ENCODE results near the gene VMAC.

VMAC gene

GRCh38 chr19:5934774-5935472 lies 30.3 kb downstream of the VMAC start:
- H3K36me3 ChIP-seq (ENCODE audit: control insufficient read depth in 1 of 2, insufficient read depth in 2 of 2, low read length in 2 of 2) = peaks cover 22 to 47% of the 10 kb centered on the region in 2 donors
- no peaks in the 10 kb centered on the region for H3K27me3 ChIP-seq (ENCODE audit: low read depth, low read length)
- no peaks in the 10 kb centered on the region for H3K9me3 ChIP-seq (ENCODE audit: control insufficient read depth in 1 of 2, low read length in 2 of 2)
- H3K4me3 ChIP-seq (ENCODE audit: low read depth in 1 of 2, low read length in 2 of 2) = no peak overlapping the region
- H3K4me1 ChIP-seq (ENCODE audit: control insufficient read depth in 1 of 2, insufficient read depth in 2 of 2, low read length in 2 of 2) = peaks cover 3 to 49% of the 10 kb centered on the region in 2 donors
- H3K27ac ChIP-seq (ENCODE audit: low read length) = peak overlapping the region; percentile 29

GRCh38 chr19:5935473-5936291 lies 31.0 kb downstream of the VMAC start:
- H3K9me3 ChIP-seq (ENCODE audit: control insufficient read depth in 1 of 2, low read length in 2 of 2) = no peaks in the 10 kb centered on the region
- H3K27ac ChIP-seq (ENCODE audit: low read length) = no peak overlapping the region
- H3K36me3 ChIP-seq (ENCODE audit: control insufficient read depth in 1 of 2, insufficient read depth in 2 of 2, low read length in 2 of 2) = peaks cover 22 to 48% of the 10 kb centered on the region in 2 donors
- H3K27me3 ChIP-seq (ENCODE audit: low read depth, low read length) = no peaks in the 10 kb centered on the region
- H3K4me3 ChIP-seq (ENCODE audit: low read depth in 1 of 2, low read length in 2 of 2) = no peak overlapping the region
- peaks cover 3 to 49% of the 10 kb centered on the region in 2 donors for H3K4me1 ChIP-seq (ENCODE audit: control insufficient read depth in 1 of 2, insufficient read depth in 2 of 2, low read length in 2 of 2)

- no peak overlapping the region for H3K4me3 ChIP-seq (ENCODE audit: low read depth in 1 of 2, low read length in 2 of 2)
- peaks cover 22 to 47% of the 10 kb centered on the region in 2 donors for H3K36me3 ChIP-seq (ENCODE audit: control insufficient read depth in 1 of 2, insufficient read depth in 2 of 2, low read length in 2 of 2)
- H3K9me3 ChIP-seq (ENCODE audit: control insufficient read depth in 1 of 2, low read length in 2 of 2) = no peaks in the 10 kb centered on the region
- peaks cover 5 to 45% of the 10 kb centered on the region in 2 donors for H3K4me1 ChIP-seq (ENCODE audit: control insufficient read depth in 1 of 2, insufficient read depth in 2 of 2, low read length in 2 of 2)
- no peaks in the 10 kb centered on the region for H3K27me3 ChIP-seq (ENCODE audit: low read depth, low read length)
- no peak overlapping the region for H3K27ac ChIP-seq (ENCODE audit: low read length)
These were observed 31.6 kb downstream of the VMAC start for GRCh38 chr19:5936292-5936592.

- H3K9me3 ChIP-seq (ENCODE audit: control insufficient read depth in 1 of 2, low read length in 2 of 2) = no peaks in the 10 kb centered on the region
- H3K4me1 ChIP-seq (ENCODE audit: control insufficient read depth in 1 of 2, insufficient read depth in 2 of 2, low read length in 2 of 2) = peaks cover 8 to 45% of the 10 kb centered on the region in 2 donors
- no peaks in the 10 kb centered on the region for H3K27me3 ChIP-seq (ENCODE audit: low read depth, low read length)
- no peak overlapping the region for H3K4me3 ChIP-seq (ENCODE audit: low read depth in 1 of 2, low read length in 2 of 2)
- no peak overlapping the region for H3K27ac ChIP-seq (ENCODE audit: low read length)
- H3K36me3 ChIP-seq (ENCODE audit: control insufficient read depth in 1 of 2, insufficient read depth in 2 of 2, low read length in 2 of 2) = peaks cover 21 to 39% of the 10 kb centered on the region in 2 donors
These were observed 32.9 kb downstream of the VMAC start for GRCh38 chr19:5937550-5937949.

- H3K4me3 ChIP-seq (ENCODE audit: low read depth in 1 of 2, low read length in 2 of 2) = no peak overlapping the region
- H3K4me1 ChIP-seq (ENCODE audit: control insufficient read depth in 1 of 2, insufficient read depth in 2 of 2, low read length in 2 of 2) = peaks cover 12 to 32% of the 10 kb centered on the region in 2 donors
- no peaks in the 10 kb centered on the region for H3K9me3 ChIP-seq (ENCODE audit: control insufficient read depth in 1 of 2, low read length in 2 of 2)
- no peak overlapping the region for H3K27ac ChIP-seq (ENCODE audit: low read length)
- no peaks in the 10 kb centered on the region for H3K27me3 ChIP-seq (ENCODE audit: low read depth, low read length)
- peaks cover 21 to 33% of the 10 kb centered on the region in 2 donors for H3K36me3 ChIP-seq (ENCODE audit: control insufficient read depth in 1 of 2, insufficient read depth in 2 of 2, low read length in 2 of 2)
These were observed 35.9 kb downstream of the VMAC start for GRCh38 chr19:5940260-5941208.

- H3K27ac ChIP-seq (ENCODE audit: low read length) = peak overlapping the region; percentile 14
- H3K9me3 ChIP-seq (ENCODE audit: control insufficient read depth in 1 of 2, low read length in 2 of 2) = no peaks in the 10 kb centered on the region
These were observed 37.0 kb downstream of the VMAC start for GRCh38 chr19:5941673-5942072.

GRCh38 chr19:5943045-5943444 lies 38.4 kb downstream of the VMAC start:
- H3K4me1 ChIP-seq (ENCODE audit: control insufficient read depth in 1 of 2, insufficient read depth in 2 of 2, low read length in 2 of 2) = peaks cover 19 to 48% of the 10 kb centered on the region in 2 donors

More at GRCh38 chr19:5941673-5942072, 37.0 kb downstream of the VMAC start:
- Histone ChIP-seq H3K27me3 (ENCODE audit: low read depth, low read length) (no peaks in the 10 kb centered on the region), H3K4me1 (ENCODE audit: control insufficient read depth in 1 of 2, insufficient read depth in 2 of 2, low read length in 2 of 2) (peaks cover 12 to 35% of the 10 kb centered on the region in 2 donors), H3K4me3 (ENCODE audit: low read depth in 1 of 2, low read length in 2 of 2) (no peak overlapping the region), H3K36me3 (ENCODE audit: control insufficient read depth in 1 of 2, insufficient read depth in 2 of 2, low read length in 2 of 2) (peaks cover 21 to 24% of the 10 kb centered on the region in 2 donors)

GRCh38 chr19:5943623-5944022 lies 39.0 kb downstream of the VMAC start:
- Histone ChIP-seq H3K9me3 (ENCODE audit: control insufficient read depth in 1 of 2, low read length in 2 of 2) (no peaks in the 10 kb centered on the region), H3K36me3 (ENCODE audit: control insufficient read depth in 1 of 2, insufficient read depth in 2 of 2, low read length in 2 of 2) (peaks cover 19 to 21% of the 10 kb centered on the region in 2 donors), H3K27me3 (ENCODE audit: low read depth, low read length) (no peaks in the 10 kb centered on the region), H3K27ac (ENCODE audit: low read length) (peak overlapping the region; percentile 60), H3K4me3 (ENCODE audit: low read depth in 1 of 2, low read length in 2 of 2) (no peak overlapping the region), H3K4me1 (ENCODE audit: control insufficient read depth in 1 of 2, insufficient read depth in 2 of 2, low read length in 2 of 2) (peaks cover 22 to 50% of the 10 kb centered on the region in 2 donors)

More at GRCh38 chr19:5943045-5943444, 38.4 kb downstream of the VMAC start:
- Histone ChIP-seq H3K27ac (ENCODE audit: low read length) (peak overlapping the region; percentile 60), H3K9me3 (ENCODE audit: control insufficient read depth in 1 of 2, low read length in 2 of 2) (no peaks in the 10 kb centered on the region), H3K27me3 (ENCODE audit: low read depth, low read length) (no peaks in the 10 kb centered on the region), H3K4me3 (ENCODE audit: low read depth in 1 of 2, low read length in 2 of 2) (no peak overlapping the region), H3K36me3 (ENCODE audit: control insufficient read depth in 1 of 2, insufficient read depth in 2 of 2, low read length in 2 of 2) (peaks cover 20 to 21% of the 10 kb centered on the region in 2 donors)

GRCh38 chr19:5947435-5947834 lies 42.8 kb downstream of the VMAC start:
- H3K4me3 ChIP-seq (ENCODE audit: low read depth in 1 of 2, low read length in 2 of 2) = peak overlapping the region; percentile 2 to 36
- H3K36me3 ChIP-seq (ENCODE audit: control insufficient read depth in 1 of 2, insufficient read depth in 2 of 2, low read length in 2 of 2) = no peaks in the 10 kb centered on the region
- H3K27me3 ChIP-seq (ENCODE audit: low read depth, low read length) = no peaks in the 10 kb centered on the region
- H3K9me3 ChIP-seq (ENCODE audit: control insufficient read depth in 1 of 2, low read length in 2 of 2) = no peaks in the 10 kb centered on the region
- peaks cover 43 to 78% of the 10 kb centered on the region in 2 donors for H3K4me1 ChIP-seq (ENCODE audit: control insufficient read depth in 1 of 2, insufficient read depth in 2 of 2, low read length in 2 of 2)
- H3K27ac ChIP-seq (ENCODE audit: low read length) = peak overlapping the region; percentile 60

GRCh38 chr19:5948752-5949564 lies 44.3 kb downstream of the VMAC start:
- peak overlapping the region in 1 of 2 donors; percentile 10 for H3K4me3 ChIP-seq (ENCODE audit: low read depth in 1 of 2, low read length in 2 of 2)

More at GRCh38 chr19:5948752-5949564, 44.3 kb downstream of the VMAC start:
- Histone ChIP-seq H3K27me3 (ENCODE audit: low read depth, low read length) (no peaks in the 10 kb centered on the region), H3K4me1 (ENCODE audit: control insufficient read depth in 1 of 2, insufficient read depth in 2 of 2, low read length in 2 of 2) (peaks cover 49 to 76% of the 10 kb centered on the region in 2 donors), H3K9me3 (ENCODE audit: control insufficient read depth in 1 of 2, low read length in 2 of 2) (no peaks in the 10 kb centered on the region), H3K36me3 (ENCODE audit: control insufficient read depth in 1 of 2, insufficient read depth in 2 of 2, low read length in 2 of 2) (no peaks in the 10 kb centered on the region), H3K27ac (ENCODE audit: low read length) (peak overlapping the region; percentile 76)

All from muscle layer of duodenum (tissue), 2 donors.